Measurements from ENCODE around the gene ERVK3-1. TPM values are rescaled to one million over a fixed set of nuclear protein-coding genes. Genes with fewer than 3 reads are reported as not detected.

The ERVK3-1 gene
- total RNA-seq, 4 donors from 2014 or later = 27.1 to 38.2 (median 32.4) TPM

- DNase-seq (no peak), ATAC-seq (no peak)
- Histone ChIP-seq H3K27me3 (peaks cover 15 to 48% (median 37%) of the 10 kb centered on the region in 3 donors), H3K36me3 (no peaks in the 10 kb centered on the region), H3K9me3 (no peaks in the 10 kb centered on the region), H3K27ac (no peak overlapping the region), H3K4me1 (no peaks in the 10 kb centered on the region), H3K4me3 (no peak overlapping the region)
- TF ChIP-seq POLR2A (IDR thresholded peaks at IDR 0.05) (no peak), CTCF (IDR thresholded peaks at IDR 0.05 in 4 of 5, conservative IDR thresholded peaks at IDR 0.05 in 1 of 5) (no peak)
- in situ Hi-C loops (cut with MboI; ENCODE audit: low sequenced_read_pairs in 4 of 4) (no loop called here), intact Hi-C loops (cut with DNase I; ENCODE audit: low total_unique reads) (no loop called here)
Observed at GRCh38 chr19:58350001-58350861, 45.1 kb downstream of the ERVK3-1 start.

- TF ChIP-seq POLR2A (IDR thresholded peaks at IDR 0.05) (no peak), CTCF (IDR thresholded peaks at IDR 0.05 in 4 of 5, conservative IDR thresholded peaks at IDR 0.05 in 1 of 5) (no peak)
- Histone ChIP-seq H3K27ac (no peak overlapping the region), H3K36me3 (no peaks in the 10 kb centered on the region), H3K4me3 (no peak overlapping the region), H3K4me1 (no peaks in the 10 kb centered on the region), H3K27me3 (peaks cover 15 to 52% (median 40%) of the 10 kb centered on the region in 3 donors), H3K9me3 (no peaks in the 10 kb centered on the region)
- DNase-seq = no peak
- intact Hi-C loops (cut with DNase I; ENCODE audit: low total_unique reads) (no loop called here), in situ Hi-C loops (cut with MboI; ENCODE audit: low sequenced_read_pairs in 4 of 4) (no loop called here)
- no peak for ATAC-seq
Observed at GRCh38 chr19:58350871-58351557, 45.8 kb downstream of the ERVK3-1 start.

- in situ Hi-C loops (cut with MboI; ENCODE audit: low sequenced_read_pairs in 4 of 4) (no loop called here), intact Hi-C loops (cut with DNase I; ENCODE audit: low total_unique reads) (no loop called here)
- no peaks in the 10 kb centered on the region for H3K4me1 ChIP-seq
- no peak overlapping the region for H3K27ac ChIP-seq
- no peak overlapping the region for H3K4me3 ChIP-seq
- ATAC-seq (no peak), DNase-seq (no peak)
- TF ChIP-seq CTCF (IDR thresholded peaks at IDR 0.05 in 4 of 5, conservative IDR thresholded peaks at IDR 0.05 in 1 of 5) = no peak
- TF ChIP-seq POLR2A (IDR thresholded peaks at IDR 0.05) = no peak
- H3K9me3 ChIP-seq = no peaks in the 10 kb centered on the region
- H3K27me3 ChIP-seq = peaks cover 14 to 53% (median 39%) of the 10 kb centered on the region in 3 donors
- no peaks in the 10 kb centered on the region for H3K36me3 ChIP-seq
Observed at GRCh38 chr19:58351558-58351878, 46.3 kb downstream of the ERVK3-1 start.

GRCh38 chr19:58351990-58352755 is 47.0 kb downstream of the ERVK3-1 start:
- Histone ChIP-seq H3K4me3 (no peak overlapping the region), H3K9me3 (no peaks in the 10 kb centered on the region), H3K4me1 (no peaks in the 10 kb centered on the region), H3K27me3 (peaks cover 10 to 50% (median 32%) of the 10 kb centered on the region in 3 donors), H3K36me3 (no peaks in the 10 kb centered on the region), H3K27ac (no peak overlapping the region)
- intact Hi-C loops (cut with DNase I; ENCODE audit: low total_unique reads) = no loop called here
- in situ Hi-C loops (cut with MboI; ENCODE audit: low sequenced_read_pairs in 4 of 4) = no loop called here
- TF ChIP-seq POLR2A (IDR thresholded peaks at IDR 0.05) = no peak
- TF ChIP-seq CTCF (IDR thresholded peaks at IDR 0.05 in 4 of 5, conservative IDR thresholded peaks at IDR 0.05 in 1 of 5) = no peak
- no peak for DNase-seq
- ATAC-seq = no peak
